ENCODE data around the gene AKR7A2.

Gene AKR7A2

GRCh38 chr1:19313636-19313959 lies 1.7 kb upstream of the AKR7A2 start:
- H3K4me3 ChIP-seq (replicated peaks; ENCODE audit: low read depth, low read length): no peak overlapping the region; the same call in 1 of the 2 replicates
- TF ChIP-seq CTCF (IDR thresholded peaks at IDR 0.05; ENCODE audit: low read depth, low read length, missing control alignments): no peak
- no peak for DNase-seq (ENCODE audit: extremely low read depth, low read depth)

- DNase-seq (ENCODE audit: extremely low read depth, low read depth): no peak
- peak overlapping the region; percentile 54 for H3K4me3 ChIP-seq (replicated peaks; ENCODE audit: low read depth, low read length)
- TF ChIP-seq CTCF (IDR thresholded peaks at IDR 0.05; ENCODE audit: low read depth, low read length, missing control alignments): no peak
Observed at GRCh38 chr1:19312782-19313635, 1.1 kb upstream of the AKR7A2 start.

GRCh38 chr1:19311503-19311930 lies 427 bp downstream of the AKR7A2 start:
- peak overlapping the region; percentile 54 for H3K4me3 ChIP-seq (replicated peaks; ENCODE audit: low read depth, low read length)
- no peak for DNase-seq (ENCODE audit: extremely low read depth, low read depth)
- no peak for TF ChIP-seq CTCF (IDR thresholded peaks at IDR 0.05; ENCODE audit: low read depth, low read length, missing control alignments)

- H3K4me3 ChIP-seq (replicated peaks; ENCODE audit: low read depth, low read length): peak overlapping the region; percentile 54
- no peak for TF ChIP-seq CTCF (IDR thresholded peaks at IDR 0.05; ENCODE audit: low read depth, low read length, missing control alignments)
- DNase-seq (ENCODE audit: extremely low read depth, low read depth): no peak
Observed at GRCh38 chr1:19310720-19311502, 1.0 kb downstream of the AKR7A2 start.

- DNase-seq (ENCODE audit: extremely low read depth, low read depth): no peak
- TF ChIP-seq CTCF (IDR thresholded peaks at IDR 0.05; ENCODE audit: low read depth, low read length, missing control alignments): no peak
- H3K4me3 ChIP-seq (replicated peaks; ENCODE audit: low read depth, low read length): no peak overlapping the region
Observed at GRCh38 chr1:19310061-19310460, 1.9 kb downstream of the AKR7A2 start.

- DNase-seq (ENCODE audit: extremely low read depth, low read depth): peak; percentile 49
- H3K4me3 ChIP-seq (replicated peaks; ENCODE audit: low read depth, low read length): no peak overlapping the region
- no peak for TF ChIP-seq CTCF (IDR thresholded peaks at IDR 0.05; ENCODE audit: low read depth, low read length, missing control alignments)
Observed at GRCh38 chr1:19309123-19309813, 2.7 kb downstream of the AKR7A2 start.

Measured in HFF-Myc (cell line).